HG03342 (cell line): ENCODE measurements around the gene ERVV-1.
"Not testable (repeated sequence)": the region's sequence is repeated elsewhere in the genome, so short reads cannot be mapped to it uniquely, and the experiment has no call there.

ENCODE experiments used
- ATAC-seq: cut with Tn5 transposase; IDR thresholded peaks from one replicate; pipeline ENCODE4 v1.9.1; 2021; ENCODE audit warnings: mild to moderate bottlenecking, moderate library complexity; ENCODE audit not compliant: unreplicated experiment

Gene ERVV-1

DNA sequence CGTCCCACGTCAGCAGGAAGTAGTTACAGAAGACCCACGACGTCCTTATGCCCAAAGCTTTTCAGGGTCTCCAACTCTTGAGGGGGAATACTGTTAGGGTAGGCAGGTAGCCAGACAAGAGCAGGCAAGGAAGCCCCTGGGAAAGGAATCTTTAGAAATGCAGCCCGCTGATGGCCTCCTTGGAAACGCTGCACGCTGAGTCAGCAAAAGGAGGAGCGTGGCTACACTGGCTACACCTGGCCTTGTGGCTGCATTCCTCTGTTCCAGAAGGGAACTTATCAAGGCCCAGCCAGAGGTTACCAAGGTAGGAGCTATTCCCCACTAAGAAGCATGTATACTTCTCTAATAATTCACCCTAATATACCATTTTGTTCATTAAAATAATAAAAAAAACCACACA is 2.0 kb downstream of the ERVV-1 start:
- ATAC-seq, result no peak

DNA sequence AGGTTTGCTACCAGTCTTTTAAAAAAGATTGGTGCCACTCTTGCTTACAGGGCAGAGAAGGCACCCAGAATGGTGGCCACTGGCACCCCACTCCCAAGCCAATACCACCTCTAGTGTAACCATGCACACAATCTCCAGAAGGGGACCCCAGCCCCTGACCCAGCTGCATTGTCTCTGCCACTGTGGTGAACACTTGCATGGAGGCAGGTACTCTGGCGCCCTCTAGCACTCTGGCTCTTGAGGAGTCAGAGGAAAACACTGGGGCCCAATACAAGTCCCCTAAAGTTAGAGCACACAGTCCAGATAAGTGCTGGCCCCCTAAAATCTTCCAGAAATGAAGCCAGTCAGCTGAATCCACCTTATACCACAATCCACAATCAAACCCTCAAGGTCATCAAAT is 6.0 kb downstream of the ERVV-1 start:
- no peak for ATAC-seq

DNA sequence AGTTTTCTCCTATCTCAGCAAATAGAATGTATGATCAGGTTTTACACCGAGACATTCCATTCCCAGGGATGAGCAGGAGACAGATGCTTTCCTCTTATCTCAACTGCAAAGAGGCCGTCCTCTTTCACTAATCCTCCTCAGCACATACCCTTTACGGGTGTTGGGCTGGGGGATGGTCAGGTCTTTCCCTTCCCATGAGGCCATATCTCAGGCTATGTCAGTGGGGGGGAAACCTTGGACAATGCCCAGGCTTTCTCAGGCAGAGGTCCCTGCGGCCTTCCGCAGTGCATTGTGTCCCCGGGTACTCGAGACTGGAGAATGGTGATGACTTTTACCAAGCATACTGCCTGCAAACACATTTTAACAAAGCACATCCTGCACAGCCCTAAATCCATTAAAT is 14.6 kb downstream of the ERVV-1 start:
- not testable (repeated sequence) for ATAC-seq

DNA sequence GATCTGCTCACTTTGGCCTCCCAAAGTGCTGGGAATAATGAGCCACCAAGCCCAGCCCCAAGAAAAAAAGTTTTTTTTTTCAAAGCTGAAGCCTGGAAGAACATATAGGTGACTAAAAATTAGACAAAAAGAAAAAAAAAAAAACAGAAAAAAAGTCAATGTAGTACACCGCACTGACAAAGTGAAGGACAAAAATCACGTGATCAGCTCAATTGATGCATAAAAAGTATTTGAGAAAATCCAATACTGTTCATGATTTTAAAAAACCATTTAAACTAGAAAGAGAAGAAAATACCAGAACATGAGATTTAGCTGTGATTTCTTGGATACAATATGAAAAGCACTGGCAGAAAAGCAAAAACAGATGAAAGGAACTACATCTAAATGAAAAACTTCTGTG is 20.3 kb downstream of the ERVV-1 start:
- ATAC-seq, result no peak

DNA sequence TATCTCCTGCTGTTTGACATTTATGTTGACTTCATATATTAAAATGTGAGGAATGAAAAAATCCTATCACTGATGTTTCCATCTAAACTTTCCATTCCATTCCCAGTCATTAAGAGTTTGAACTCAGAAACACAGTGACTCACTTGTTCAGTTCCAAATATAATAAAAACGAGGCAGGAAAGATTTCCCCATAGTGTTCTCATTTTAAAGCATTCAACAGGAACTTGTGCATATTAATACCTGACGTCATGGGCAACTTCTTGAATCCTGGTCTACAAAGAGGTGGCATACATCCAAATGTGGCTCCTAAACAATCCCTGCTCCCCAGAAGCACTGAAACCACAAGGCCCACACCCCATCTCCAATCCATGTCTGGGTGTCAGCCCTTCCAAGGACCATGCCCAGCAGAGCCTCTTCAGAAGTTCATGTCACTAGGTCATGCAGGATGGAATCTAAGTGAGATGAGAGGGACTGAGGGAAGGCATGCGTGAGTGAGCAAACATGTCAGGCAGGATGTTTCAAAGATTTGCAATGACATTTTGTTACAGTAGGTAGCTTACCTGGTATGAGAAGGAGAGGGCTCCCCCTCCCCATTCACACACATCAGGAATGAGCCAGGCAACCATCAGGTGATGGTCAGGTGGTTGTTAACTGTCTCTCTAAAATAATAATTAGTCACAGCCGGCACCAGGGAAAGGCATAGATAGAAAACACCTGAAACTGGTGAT is 21.4 kb downstream of the ERVV-1 start:
- no peak for ATAC-seq

DNA sequence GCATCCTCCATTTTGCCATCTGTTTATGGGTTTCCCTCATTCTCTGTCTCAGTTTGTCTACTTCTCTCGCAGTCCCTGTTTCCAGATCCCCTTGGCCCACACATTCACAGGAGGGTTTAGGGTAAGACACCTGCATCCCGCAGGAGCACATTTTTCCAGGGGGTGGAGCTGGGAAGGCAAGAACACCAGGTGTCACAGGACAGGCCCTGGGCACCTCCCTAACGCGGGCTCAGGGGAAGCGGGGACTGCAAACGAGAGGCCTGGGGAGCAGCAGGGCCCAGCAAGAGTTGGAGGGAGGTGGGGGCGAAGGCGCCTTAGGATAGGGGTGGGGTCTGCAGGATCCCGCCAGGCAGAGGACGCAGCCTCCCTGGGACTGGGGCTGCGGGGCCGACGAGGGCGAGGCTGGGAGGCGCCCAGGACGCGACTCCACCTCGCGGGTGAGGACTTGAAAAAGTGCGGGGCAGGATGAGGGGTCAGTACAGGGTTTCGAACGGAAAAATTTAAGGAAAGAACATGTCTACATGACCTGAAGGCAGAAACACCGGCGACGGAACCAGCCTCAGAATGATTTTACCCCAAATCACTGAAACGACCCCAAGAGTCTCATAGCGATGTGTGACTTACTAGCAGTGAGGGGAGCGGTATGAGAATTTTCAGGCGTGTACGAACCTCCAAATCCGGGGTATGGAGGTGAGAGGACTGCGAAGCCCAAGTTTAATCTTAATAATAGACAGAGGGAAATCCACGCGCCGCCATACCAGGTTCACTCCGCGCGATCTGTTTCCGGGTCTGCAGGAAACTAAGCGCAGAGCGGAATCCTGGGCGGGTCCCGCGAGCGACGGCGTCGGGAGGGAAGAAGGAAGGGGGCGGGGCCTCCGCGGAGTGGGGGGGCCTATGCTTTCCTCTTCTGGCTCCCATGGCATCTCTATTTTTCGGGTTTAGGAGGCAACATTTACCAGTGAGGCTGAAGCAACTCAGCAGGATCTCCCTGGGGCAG is 23.7 kb downstream of the ERVV-1 start:
- no peak for ATAC-seq

DNA sequence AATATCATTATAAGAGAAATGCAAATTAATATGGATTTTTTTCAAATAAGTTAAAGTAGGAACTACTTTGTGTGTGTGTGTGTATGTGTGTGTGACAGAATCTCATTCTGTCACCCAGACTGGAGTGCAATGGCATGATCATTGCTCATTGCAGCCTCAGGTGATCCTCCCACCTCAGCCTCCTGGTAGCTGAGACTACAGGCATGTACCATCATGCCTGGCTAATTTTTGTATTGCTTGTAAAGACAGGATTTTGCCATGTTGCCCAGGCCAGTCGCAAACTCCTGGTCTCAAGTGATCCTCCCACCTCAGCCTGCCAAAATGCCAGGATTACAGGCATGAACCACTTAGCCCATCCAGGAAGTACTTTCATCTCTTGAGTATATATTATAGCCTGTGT is 27.6 kb downstream of the ERVV-1 start:
- ATAC-seq, result no peak

DNA sequence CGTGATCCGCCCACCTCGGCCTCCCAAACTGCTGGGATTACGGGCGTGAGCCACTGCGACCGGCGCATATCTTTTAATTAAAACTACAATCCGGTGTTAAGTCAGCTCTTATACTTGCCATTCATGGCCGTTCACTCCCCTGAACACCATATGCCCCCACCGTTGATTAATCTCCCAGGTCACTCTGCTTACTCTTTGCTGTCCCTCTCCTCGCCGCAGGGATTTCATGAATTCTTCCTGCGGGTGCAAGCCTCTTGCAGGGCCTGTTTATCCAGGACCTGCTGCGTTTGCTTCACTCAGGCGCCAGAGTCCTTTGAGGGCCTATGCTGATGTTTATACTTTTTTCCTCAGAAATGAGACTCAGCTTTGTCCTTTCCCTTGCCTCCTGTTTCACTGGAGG is 31.8 kb downstream of the ERVV-1 start:
- ATAC-seq, result no peak

DNA sequence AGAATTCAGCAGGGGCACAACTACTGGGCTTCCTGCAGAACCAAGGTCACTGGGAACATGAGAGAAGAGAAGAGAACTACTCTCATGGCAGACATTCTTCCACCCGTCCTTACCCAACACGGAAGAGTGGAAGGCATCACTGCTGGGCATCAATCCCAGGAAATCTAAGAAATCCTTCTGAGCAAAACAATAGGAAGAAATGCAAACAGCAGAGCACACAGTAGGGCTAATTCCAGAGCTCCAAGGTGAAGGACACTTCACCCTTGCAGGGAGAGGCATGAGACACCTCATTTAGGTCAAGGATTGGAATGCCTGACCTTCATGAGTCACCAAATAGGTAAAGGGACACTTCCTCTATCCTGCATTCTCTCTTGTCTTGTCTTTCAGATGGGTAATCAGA is 33.7 kb downstream of the ERVV-1 start:
- no peak for ATAC-seq

DNA sequence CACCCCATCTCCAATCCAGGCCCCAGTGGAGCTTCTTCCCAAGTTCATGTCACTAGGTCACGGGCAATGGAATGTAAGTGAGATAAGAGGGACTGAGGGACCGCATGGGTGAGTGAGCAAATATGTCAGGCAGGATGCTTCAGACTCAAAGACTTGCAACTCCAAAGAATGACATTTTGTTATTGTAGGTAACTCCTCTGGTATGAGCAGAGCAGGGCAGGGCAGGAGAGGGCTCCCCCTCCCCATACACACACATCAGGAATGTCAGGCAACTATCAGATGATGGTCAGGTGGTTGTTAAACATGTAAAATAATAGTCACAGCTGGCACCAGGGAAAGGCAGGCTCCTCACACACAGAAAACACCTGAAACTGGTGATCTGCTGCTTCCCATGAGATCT is 41.4 kb downstream of the ERVV-1 start:
- ATAC-seq, result no peak

DNA sequence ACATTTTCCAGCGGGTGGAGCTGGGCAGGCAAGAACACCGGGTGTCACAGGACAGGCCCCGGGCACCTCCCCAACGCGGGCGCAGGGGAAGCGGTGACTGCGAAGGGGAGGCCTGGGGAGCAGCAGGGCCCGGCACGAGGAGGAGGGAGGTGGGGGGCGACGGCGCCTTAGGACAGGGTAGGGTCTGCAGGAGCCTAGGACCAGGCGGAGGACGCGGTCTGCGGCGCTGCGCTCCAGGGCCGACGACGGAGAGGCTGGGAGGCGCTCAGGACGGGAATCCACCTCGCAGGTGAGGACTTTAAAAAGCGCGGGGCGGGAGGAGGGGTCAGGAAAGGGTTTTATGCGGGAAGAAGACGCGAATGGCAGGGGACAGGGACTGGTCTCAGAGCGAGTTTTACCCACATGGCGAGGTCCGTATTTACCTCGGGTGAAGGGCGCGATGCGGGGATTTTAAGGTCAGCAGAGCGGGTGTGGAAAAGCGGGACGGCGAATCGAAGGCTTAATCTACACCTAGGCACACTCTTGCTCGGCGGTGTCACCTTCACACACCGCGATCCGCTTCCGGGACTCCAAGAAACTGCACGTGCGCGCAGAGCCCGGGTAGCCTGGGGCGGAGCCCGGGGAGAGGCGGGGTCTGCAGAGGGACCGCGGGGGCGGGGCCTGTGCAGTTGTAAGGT is 44.3 kb downstream of the ERVV-1 start:
- no peak for ATAC-seq
